ENCODE measurements around the gene SMARCAD1. TPM values are rescaled to one million over a fixed set of nuclear protein-coding genes. Genes with fewer than 3 reads are reported as not detected.

The SMARCAD1 gene
- total RNA-seq, 1 experiment from 2014 or later: 57.1 TPM

- no peak overlapping the region for H2AK5ac ChIP-seq (ENCODE audit: insufficient read length, low read length)
- DNase-seq: no peak
- H3K23me2 ChIP-seq (ENCODE audit: insufficient read length, low read depth, low read length, poor library complexity, severe bottlenecking): no peaks in the 10 kb centered on the region
- H2BK20ac ChIP-seq (ENCODE audit: low read depth, low read length, poor library complexity, severe bottlenecking): no peak overlapping the region
- H2BK15ac ChIP-seq (ENCODE audit: low read depth, low read length): no peak overlapping the region
- H2AFZ ChIP-seq (ENCODE audit: low read length): no peak overlapping the region
- H4K5ac ChIP-seq (ENCODE audit: insufficient read length, low read depth, low read length): no peak overlapping the region
- H2BK12ac ChIP-seq (ENCODE audit: insufficient read length, low read depth, low read length): no peak overlapping the region
- Mint-ChIP-seq H3K27me3 (ENCODE audit: low read depth) (no peaks in the 10 kb centered on the region), H3K4me1 (no peaks in the 10 kb centered on the region), H3K9me3 (no peaks in the 10 kb centered on the region), H3K27ac (no peak overlapping the region; a peak in 1 of 7 replicates), H3K36me3 (ENCODE audit: insufficient read depth in 1 of 3, low read depth in 3 of 3) (peaks cover 12 to 43% (median 36%) of the 10 kb centered on the region in 3 experiments; a peak in 6 of 7 replicates), H3K4me3 (no peak overlapping the region)
- no peaks in the 10 kb centered on the region for H3K27me3 ChIP-seq (ENCODE audit: insufficient read depth, low read length)
- no peak overlapping the region for H2BK120ac ChIP-seq (ENCODE audit: low read depth, low read length, poor library complexity, severe bottlenecking)
- no peak overlapping the region for H3K14ac ChIP-seq (ENCODE audit: insufficient read depth, low read length)
- no peak overlapping the region for H3K9ac ChIP-seq (ENCODE audit: extremely low read depth, insufficient read length, low read length)
- no peak overlapping the region for H4K91ac ChIP-seq (ENCODE audit: insufficient read length, low read depth, low read length)
- H3K23ac ChIP-seq (ENCODE audit: insufficient read length, low read depth, low read length): no peak overlapping the region
- H4K20me1 ChIP-seq (ENCODE audit: control insufficient read depth, insufficient read depth, insufficient read length): no peaks in the 10 kb centered on the region
- no peak overlapping the region for H3K27ac ChIP-seq (ENCODE audit: insufficient read length, low read depth, low read length)
- no peak overlapping the region for H3K4me2 ChIP-seq (ENCODE audit: insufficient read depth, insufficient read length, low read length)
- no peak overlapping the region for H4K8ac ChIP-seq (replicated peaks; ENCODE audit: insufficient read length, low read depth, low read length)
- no CpG with 5 or more reads among the region's 8 CpGs for WGBS (ENCODE audit: extremely low coverage, insufficient read length, low lambda C conversion rate)
- H3K56ac ChIP-seq (ENCODE audit: insufficient read length, low read depth, low read length): no peak overlapping the region
- H3K4ac ChIP-seq (ENCODE audit: low read depth, low read length): no peak overlapping the region
- H3K79me2 ChIP-seq (ENCODE audit: insufficient read depth, low read length): no peaks in the 10 kb centered on the region
- no peak overlapping the region for H3T11ph ChIP-seq (ENCODE audit: low read length)
- TF ChIP-seq CTCF (conservative IDR thresholded peaks at IDR 0.05): no peak
- H3K9me3 ChIP-seq (ENCODE audit: control insufficient read depth, low read depth, low read length): no peaks in the 10 kb centered on the region
- no peak overlapping the region for H2BK5ac ChIP-seq (ENCODE audit: insufficient read length, low read length)
- H3K79me1 ChIP-seq (ENCODE audit: insufficient read depth, low read depth, low read length, poor library complexity, severe bottlenecking): no peaks in the 10 kb centered on the region
- H3K18ac ChIP-seq (ENCODE audit: insufficient read length, low read depth, low read length): no peak overlapping the region
- H3K4me1 ChIP-seq (ENCODE audit: insufficient read depth, low read length): no peaks in the 10 kb centered on the region
These were observed 48.6 kb downstream of the SMARCAD1 start for GRCh38 chr4:94256144-94256783.
